ENCODE measurements around the gene WAPL.

- TF ChIP-seq CTCF (IDR thresholded peaks at IDR 0.05) (no peak), POLR2AphosphoS5 (IDR thresholded peaks at IDR 0.05) (no peak), EP300 (IDR thresholded peaks at IDR 0.05) (no peak)
Observed at GRCh38 chr10:86401588-86402282, 119.9 kb downstream of the WAPL start.

Data from sigmoid colon (tissue), 4 donors.